ENCODE measurements around the gene TUT7.
"Not testable (repeated sequence)": the region's sequence is repeated elsewhere in the genome, so short reads cannot be mapped to it uniquely, and the experiment has no call there.

Gene TUT7

GRCh38 chr9:86354011-86354817 lies at the start of gene TUT7:
TSS of gene TUT7 (minus strand) at chr9:86354410. CDS start at chr9:86353199, 1,211 bp downstream.
- DNase-seq (ENCODE audit: low spot score) = peak; percentile 99

GRCh38 chr9:86402591-86402990 lies 48.4 kb upstream of the TUT7 start:
- DNase-seq (ENCODE audit: low spot score) = no peak

GRCh38 chr9:86396412-86396811 lies 42.2 kb upstream of the TUT7 start:
- DNase-seq (ENCODE audit: low spot score) = no peak

- not testable (repeated sequence) for DNase-seq (ENCODE audit: low spot score)
These were observed 36.0 kb upstream of the TUT7 start for GRCh38 chr9:86390184-86390583.

GRCh38 chr9:86389628-86390027 lies 35.4 kb upstream of the TUT7 start:
- no peak for DNase-seq (ENCODE audit: low spot score)

GRCh38 chr9:86387376-86387775 lies 33.2 kb upstream of the TUT7 start:
- DNase-seq (ENCODE audit: low spot score) = no peak

- DNase-seq (ENCODE audit: low spot score) = not testable (repeated sequence)
These were observed 28.8 kb upstream of the TUT7 start for GRCh38 chr9:86383000-86383399.

- no peak for DNase-seq (ENCODE audit: low spot score)
These were observed 21.8 kb upstream of the TUT7 start for GRCh38 chr9:86376016-86376415.

GRCh38 chr9:86369810-86370209 lies 15.6 kb upstream of the TUT7 start:
- no peak for DNase-seq (ENCODE audit: low spot score)

- DNase-seq (ENCODE audit: low spot score) = no peak
These were observed 14.8 kb upstream of the TUT7 start for GRCh38 chr9:86368871-86369521.

- no peak for DNase-seq (ENCODE audit: low spot score)
These were observed 7.0 kb upstream of the TUT7 start for GRCh38 chr9:86361176-86361575.

GRCh38 chr9:86359151-86359879 lies 5.1 kb upstream of the TUT7 start:
- no peak for DNase-seq (ENCODE audit: low spot score)

GRCh38 chr9:86356871-86357866 lies 3.0 kb upstream of the TUT7 start:
- DNase-seq (ENCODE audit: low spot score) = no peak

- DNase-seq (ENCODE audit: low spot score) = no peak
These were observed 1.6 kb upstream of the TUT7 start for GRCh38 chr9:86355814-86356213.

- no peak for DNase-seq (ENCODE audit: low spot score)
These were observed 654 bp upstream of the TUT7 start for GRCh38 chr9:86354818-86355309.

- DNase-seq (ENCODE audit: low spot score) = no peak
These were observed 577 bp downstream of the TUT7 start for GRCh38 chr9:86353655-86354010.

- no peak for DNase-seq (ENCODE audit: low spot score)
These were observed 1.7 kb downstream of the TUT7 start for GRCh38 chr9:86352440-86353077.

GRCh38 chr9:86351880-86352279 lies 2.3 kb downstream of the TUT7 start:
- DNase-seq (ENCODE audit: low spot score) = no peak

- no peak for DNase-seq (ENCODE audit: low spot score)
These were observed 4.0 kb downstream of the TUT7 start for GRCh38 chr9:86350006-86350760.

GRCh38 chr9:86349271-86349670 lies 4.9 kb downstream of the TUT7 start:
- no peak for DNase-seq (ENCODE audit: low spot score)

Measured in ecto neural progenitor cell (in vitro differentiated cells).